H4 (cell line): Measurements from ENCODE around the gene ZNF823. TPM values are rescaled to one million over a fixed set of nuclear protein-coding genes. Genes with fewer than 3 reads are reported as not detected.
A peak's percentile ranks its signal among the peaks of the same experiment; 100 is the strongest.
"Not testable (repeated sequence)": the region's sequence is repeated elsewhere in the genome, so short reads cannot be mapped to it uniquely, and the experiment has no call there.

ENCODE experiments used
- DNase-seq: peaks from one replicate; pipeline ENCODE4 v3.0.0-alpha.2; 2015; ENCODE audit warnings: low spot score
- total RNA-seq: library from RNA; depleted of rRNA; stranded (reverse); fragments of >200 nt; shearing (Covaris generic); gene quantifications from 2 replicates; pipeline ENCODE4 v1.2.3, GENCODE V29; 2014; rRNA removed

The ZNF823 gene
- total RNA-seq, 1 experiment from 2014 or later: 7.3 TPM

GRCh38 chr19:11680689-11681302, 58.0 kb downstream of the ZNF823 start:
- no peak for DNase-seq

- DNase-seq: no peak
Observed at GRCh38 chr19:11678504-11678903, 60.2 kb downstream of the ZNF823 start.

GRCh38 chr19:11676661-11677600, 61.8 kb downstream of the ZNF823 start:
- DNase-seq: not testable (repeated sequence)

GRCh38 chr19:11675569-11675968, 63.2 kb downstream of the ZNF823 start:
- DNase-seq: no peak

GRCh38 chr19:11674067-11674492, 64.7 kb downstream of the ZNF823 start:
- DNase-seq: no peak

- DNase-seq: peak; percentile 33
Observed at GRCh38 chr19:11673608-11674041, 65.1 kb downstream of the ZNF823 start.

Other genes with a start within 250 kb of the ZNF823 start
- gene ZNF653, start 233.1 kb downstream of the ZNF823 start, total RNA-seq: 4.6 and 9.8 TPM in 2 replicates
- gene ECSIT, start 209.8 kb downstream of the ZNF823 start, total RNA-seq: 43.0 and 47.5 TPM in 2 replicates
- 0.21 and 0.25 TPM in 2 replicates for gene CNN1, start 200.1 kb downstream of the ZNF823 start, total RNA-seq
- gene ELOF1, start 179.7 kb downstream of the ZNF823 start, total RNA-seq: 72.7 and 85.3 TPM in 2 replicates
- 8.2 and 10.4 TPM in 2 replicates for gene ACP5, start 161.3 kb downstream of the ZNF823 start, total RNA-seq
- gene ZNF627, start 141.5 kb downstream of the ZNF823 start, total RNA-seq: 13.0 and 18.8 TPM in 2 replicates
- gene ZNF441, start 28.1 kb upstream of the ZNF823 start, total RNA-seq: 1.5 and 3.3 TPM in 2 replicates
- not detected in 2 replicates for gene ZNF491, start 59.6 kb upstream of the ZNF823 start, total RNA-seq
- 5.5 and 6.2 TPM in 2 replicates for gene ZNF440, start 75.3 kb upstream of the ZNF823 start, total RNA-seq
- gene ZNF439, start 109.8 kb upstream of the ZNF823 start, total RNA-seq: 0.47 and 0.56 TPM in 2 replicates
- gene ZNF69, start 148.8 kb upstream of the ZNF823 start, total RNA-seq: 4.1 and 5.0 TPM in 2 replicates
- gene ZNF700, start 186.2 kb upstream of the ZNF823 start, total RNA-seq: 6.3 and 9.2 TPM in 2 replicates
- 0.02 TPM in 1 of 2 replicates, not detected in the other for gene ZNF763, start 226.1 kb upstream of the ZNF823 start, total RNA-seq